SW 1271 (cell line): ENCODE measurements around the gene PANK4.
"Not testable (repeated sequence)": the region's sequence is repeated elsewhere in the genome, so short reads cannot be mapped to it uniquely, and the experiment has no call there.

Experiments
- DNase-seq, 2 experiments: peaks; one replicate each; lab custom pipeline; 2025; lab: John Stamatoyannopoulos, UW

PANK4 gene

GRCh38 chr1:2525920-2526823 lies at the start of gene PANK4:
Gene PANK4 (minus strand): TSS chr1:2526596. CDS start chr1:2526587, 9 bp downstream.
- peak; percentile 31 to 73 for DNase-seq

- no peak for DNase-seq
These were observed 48.0 kb upstream of the PANK4 start for GRCh38 chr1:2574350-2574749.

GRCh38 chr1:2573250-2573920 lies 47.0 kb upstream of the PANK4 start:
- DNase-seq, result no peak

GRCh38 chr1:2571348-2571747 lies 45.0 kb upstream of the PANK4 start:
- no peak for DNase-seq

- DNase-seq, result no peak
These were observed 43.9 kb upstream of the PANK4 start for GRCh38 chr1:2570332-2570731.

GRCh38 chr1:2569703-2570102 lies 43.3 kb upstream of the PANK4 start:
- DNase-seq, result not testable (repeated sequence)

- DNase-seq, result no peak
These were observed 42.7 kb upstream of the PANK4 start for GRCh38 chr1:2569060-2569459.

- DNase-seq, result not testable (repeated sequence)
These were observed 41.9 kb upstream of the PANK4 start for GRCh38 chr1:2568187-2568816.

GRCh38 chr1:2567083-2567679 lies 40.8 kb upstream of the PANK4 start:
- no peak for DNase-seq

- no peak for DNase-seq
These were observed 40.0 kb upstream of the PANK4 start for GRCh38 chr1:2566101-2567045.

- no peak for DNase-seq
These were observed 38.5 kb upstream of the PANK4 start for GRCh38 chr1:2564815-2565374.

GRCh38 chr1:2564006-2564814 lies 37.8 kb upstream of the PANK4 start:
- no peak for DNase-seq

- no peak for DNase-seq
These were observed 36.8 kb upstream of the PANK4 start for GRCh38 chr1:2563205-2563604.

- DNase-seq, result no peak
These were observed 35.8 kb upstream of the PANK4 start for GRCh38 chr1:2561898-2562895.

GRCh38 chr1:2561446-2561845 lies 35.0 kb upstream of the PANK4 start:
- no peak for DNase-seq

GRCh38 chr1:2560299-2561073 lies 34.1 kb upstream of the PANK4 start:
- no peak for DNase-seq

- no peak for DNase-seq
These were observed 33.3 kb upstream of the PANK4 start for GRCh38 chr1:2559509-2560298.
